ENCODE measurements around the gene PTBP2.

DNA sequence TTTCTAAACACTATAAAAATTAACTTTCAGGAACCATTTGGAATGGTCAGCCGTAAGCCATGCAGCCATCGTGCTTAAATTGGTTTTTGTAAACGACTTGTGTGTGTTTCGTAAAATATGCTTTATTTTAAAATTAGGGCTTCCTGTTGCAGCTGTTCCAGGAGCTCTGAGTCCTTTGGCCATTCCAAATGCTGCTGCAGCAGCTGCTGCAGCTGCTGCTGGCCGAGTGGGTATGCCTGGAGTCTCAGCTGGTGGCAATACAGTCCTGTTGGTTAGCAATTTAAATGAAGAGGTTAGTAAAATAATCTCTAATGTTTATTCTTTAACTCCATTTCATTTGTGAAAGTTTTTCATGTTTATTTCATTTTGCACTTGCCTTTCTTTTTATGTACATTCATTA lies 83.1 kb downstream of the PTBP2 start:
- TF ChIP-seq, protein P1, sequence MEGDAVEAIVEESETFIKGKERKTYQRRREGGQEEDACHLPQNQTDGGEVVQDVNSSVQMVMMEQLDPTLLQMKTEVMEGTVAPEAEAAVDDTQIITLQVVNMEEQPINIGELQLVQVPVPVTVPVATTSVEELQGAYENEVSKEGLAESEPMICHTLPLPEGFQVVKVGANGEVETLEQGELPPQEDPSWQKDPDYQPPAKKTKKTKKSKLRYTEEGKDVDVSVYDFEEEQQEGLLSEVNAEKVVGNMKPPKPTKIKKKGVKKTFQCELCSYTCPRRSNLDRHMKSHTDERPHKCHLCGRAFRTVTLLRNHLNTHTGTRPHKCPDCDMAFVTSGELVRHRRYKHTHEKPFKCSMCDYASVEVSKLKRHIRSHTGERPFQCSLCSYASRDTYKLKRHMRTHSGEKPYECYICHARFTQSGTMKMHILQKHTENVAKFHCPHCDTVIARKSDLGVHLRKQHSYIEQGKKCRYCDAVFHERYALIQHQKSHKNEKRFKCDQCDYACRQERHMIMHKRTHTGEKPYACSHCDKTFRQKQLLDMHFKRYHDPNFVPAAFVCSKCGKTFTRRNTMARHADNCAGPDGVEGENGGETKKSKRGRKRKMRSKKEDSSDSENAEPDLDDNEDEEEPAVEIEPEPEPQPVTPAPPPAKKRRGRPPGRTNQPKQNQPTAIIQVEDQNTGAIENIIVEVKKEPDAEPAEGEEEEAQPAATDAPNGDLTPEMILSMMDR (IDR thresholded peaks at IDR 0.05; ENCODE audit: low read depth, low read length), result no peak
- no peak for TF ChIP-seq EZH2phosphoT487 (IDR thresholded peaks at IDR 0.05; ENCODE audit: low read depth)

All from OCI-LY3 (cell line).